ENCODE measurements around the gene GEMIN4.
"Not testable (repeated sequence)": the region's sequence is repeated elsewhere in the genome, so short reads cannot be mapped to it uniquely, and the experiment has no call there.

Gene GEMIN4

GRCh38 chr17:778096-778495 is 26.0 kb upstream of the GEMIN4 start:
- DNase-seq (ENCODE audit: low read depth, low spot score), result no peak

- no peak for DNase-seq (ENCODE audit: low read depth, low spot score)
Measured at GRCh38 chr17:774313-774584, 22.2 kb upstream of the GEMIN4 start.

- DNase-seq (ENCODE audit: low read depth, low spot score), result no peak
Measured at GRCh38 chr17:773467-774312, 21.6 kb upstream of the GEMIN4 start.

DNA sequence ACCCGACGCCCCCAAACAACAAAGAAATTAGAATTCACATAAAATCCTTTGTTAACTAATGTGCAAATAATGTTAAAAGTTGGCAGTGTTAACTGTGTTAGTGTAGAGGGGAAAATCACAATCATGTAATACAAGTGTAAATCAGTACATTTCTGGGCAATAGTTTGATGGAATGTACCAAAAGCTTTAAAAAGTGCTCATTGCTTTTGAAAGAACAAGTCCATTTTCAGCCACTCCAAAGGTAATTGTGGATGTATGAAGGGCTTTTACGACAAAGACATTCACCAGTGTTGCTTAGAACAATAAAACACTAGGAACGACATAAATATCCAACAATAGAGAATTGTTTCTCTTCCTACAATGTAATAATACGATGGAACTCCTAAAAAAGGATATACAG is 21.0 kb upstream of the GEMIN4 start:
- no peak for DNase-seq (ENCODE audit: low read depth, low spot score)

DNA sequence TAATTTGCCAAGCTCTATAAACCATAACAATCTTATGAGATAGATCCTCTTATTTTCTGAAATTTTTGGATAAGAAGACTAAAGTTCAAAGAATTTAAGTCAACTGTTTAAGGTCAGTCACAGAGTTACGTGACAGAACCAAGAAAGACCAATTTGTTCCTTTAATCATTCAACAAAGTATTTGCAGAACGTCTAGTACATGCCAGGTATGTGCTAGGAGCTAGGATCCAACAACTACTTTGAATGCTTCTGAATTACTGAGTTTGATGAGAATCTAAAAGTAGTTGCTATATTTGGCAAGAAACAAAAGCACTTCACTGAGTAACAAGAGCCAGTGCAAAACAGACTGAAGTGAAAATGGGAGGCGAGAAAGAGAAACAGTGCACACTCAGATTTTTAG is 15.0 kb upstream of the GEMIN4 start:
- DNase-seq (ENCODE audit: low read depth, low spot score), result no peak

DNA sequence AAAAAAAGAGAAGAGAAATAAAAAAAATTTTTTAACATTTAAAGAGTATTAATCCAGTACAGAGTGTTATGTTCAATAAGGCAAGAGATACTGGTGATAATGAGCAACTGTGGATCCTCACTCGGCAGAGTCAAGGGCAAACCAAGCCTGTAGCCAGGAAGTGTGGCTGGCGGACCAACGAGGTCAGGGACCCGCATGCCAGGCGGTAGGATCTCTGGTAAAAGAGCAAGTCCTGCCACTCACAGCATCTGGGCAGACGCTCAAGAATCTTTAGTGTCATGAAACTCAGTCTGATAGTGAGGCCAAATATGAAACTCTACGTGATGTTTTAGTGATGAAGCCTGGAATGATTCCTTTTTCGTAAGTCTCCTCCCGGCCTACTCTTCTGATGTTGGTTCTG is 8.3 kb upstream of the GEMIN4 start:
- DNase-seq (ENCODE audit: low read depth, low spot score), result no peak

DNA sequence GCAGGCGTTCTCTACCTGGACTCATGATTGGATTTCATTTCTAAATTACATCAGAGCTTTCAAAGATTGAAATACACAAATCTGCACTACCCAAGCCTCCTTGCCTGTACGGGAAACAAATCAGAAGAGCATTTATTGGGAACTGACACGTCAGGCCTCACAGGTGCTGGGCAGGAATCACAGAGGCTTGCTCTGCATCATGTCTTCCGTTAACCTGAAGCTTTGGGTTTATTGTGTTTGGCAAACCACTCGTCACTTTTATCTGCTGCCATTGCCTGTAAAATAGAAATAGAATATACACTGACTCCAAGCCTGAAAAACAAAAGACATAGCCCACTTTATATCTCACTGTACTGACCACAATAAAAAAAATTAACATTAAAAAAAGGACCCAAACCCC is 7.9 kb upstream of the GEMIN4 start:
- DNase-seq (ENCODE audit: low read depth, low spot score), result no peak

GRCh38 chr17:756010-756567 is 4.0 kb upstream of the GEMIN4 start:
- not testable (repeated sequence) for DNase-seq (ENCODE audit: low read depth, low spot score)

GRCh38 chr17:755319-755961 is 3.4 kb upstream of the GEMIN4 start:
- not testable (repeated sequence) for DNase-seq (ENCODE audit: low read depth, low spot score)

- no peak for DNase-seq (ENCODE audit: low read depth, low spot score)
Measured at GRCh38 chr17:753418-753817, 1.4 kb upstream of the GEMIN4 start.

GRCh38 chr17:752620-753219 is 656 bp upstream of the GEMIN4 start:
- no peak for DNase-seq (ENCODE audit: low read depth, low spot score)

DNA sequence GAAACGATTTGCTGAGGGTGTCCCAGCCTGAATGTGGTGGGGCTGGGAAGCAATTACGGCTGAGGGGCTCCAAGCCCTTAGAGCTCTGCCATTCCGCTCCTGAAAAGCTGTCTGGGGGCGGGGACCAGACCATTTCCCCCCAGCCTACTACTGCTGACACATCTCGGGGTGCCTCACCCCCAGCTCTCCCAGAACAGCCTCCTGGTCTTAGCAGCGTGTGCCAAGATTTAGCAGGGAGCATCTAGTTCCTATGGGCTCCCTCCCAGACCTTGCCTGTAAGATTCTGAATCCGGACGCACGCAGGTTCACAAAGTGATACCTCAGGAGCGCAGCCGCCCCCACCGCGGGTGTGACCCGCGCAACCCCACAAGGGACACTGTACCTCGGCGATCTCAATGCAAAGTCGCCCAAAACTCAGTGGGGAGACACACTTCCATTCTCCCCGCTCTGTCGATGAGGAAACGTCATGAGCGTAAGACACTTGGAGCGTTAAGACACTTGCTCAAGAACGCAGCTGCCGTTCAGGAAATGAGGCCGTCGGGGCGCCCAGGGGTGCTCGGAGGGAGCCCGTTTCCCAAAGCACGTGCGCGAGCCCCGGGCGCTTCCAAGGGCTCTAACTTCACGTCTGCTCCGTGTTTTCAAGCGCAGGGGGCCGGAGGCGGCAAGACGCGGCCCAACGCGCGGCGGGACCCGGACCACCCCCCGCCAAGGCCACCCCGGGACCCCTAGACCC is 629 bp downstream of the GEMIN4 start:
- DNase-seq (ENCODE audit: low read depth, low spot score), result peak; percentile 10

DNA sequence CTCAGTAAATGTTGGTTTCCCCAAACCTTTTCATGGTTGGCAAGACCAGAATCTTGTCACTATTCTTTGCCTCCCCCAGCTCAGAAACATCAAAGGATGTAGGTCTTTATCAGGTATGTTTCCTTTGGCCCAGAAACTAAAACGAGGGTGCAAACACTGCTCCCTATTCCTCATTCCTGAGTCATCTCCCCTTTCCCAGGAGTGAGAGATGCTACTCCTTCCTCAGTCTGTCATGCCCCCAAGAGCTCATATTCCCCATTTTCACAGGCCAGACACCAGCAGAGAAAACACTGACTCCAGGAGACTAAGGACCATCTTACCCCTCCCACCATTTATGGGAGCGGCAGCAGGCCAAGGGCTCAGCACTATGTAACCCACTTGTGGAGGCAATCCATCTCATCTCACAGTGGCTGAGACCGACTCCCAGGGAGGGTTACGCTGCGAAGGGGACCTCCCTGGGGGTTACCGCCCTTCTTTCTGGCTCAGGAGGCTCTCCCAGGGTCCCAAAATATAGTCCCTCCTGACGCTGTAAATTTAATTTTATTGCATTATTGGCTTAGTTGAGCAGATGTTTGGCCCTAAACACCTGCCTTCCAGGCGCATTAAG is 1.5 kb downstream of the GEMIN4 start:
- DNase-seq (ENCODE audit: low read depth, low spot score), result no peak

- not testable (repeated sequence) for DNase-seq (ENCODE audit: low read depth, low spot score)
Measured at GRCh38 chr17:749359-749758, 2.7 kb downstream of the GEMIN4 start.

GRCh38 chr17:748604-749003 is 3.5 kb downstream of the GEMIN4 start:
- DNase-seq (ENCODE audit: low read depth, low spot score), result not testable (repeated sequence)

GRCh38 chr17:746783-747629 is 5.1 kb downstream of the GEMIN4 start:
- no peak for DNase-seq (ENCODE audit: low read depth, low spot score)

DNA sequence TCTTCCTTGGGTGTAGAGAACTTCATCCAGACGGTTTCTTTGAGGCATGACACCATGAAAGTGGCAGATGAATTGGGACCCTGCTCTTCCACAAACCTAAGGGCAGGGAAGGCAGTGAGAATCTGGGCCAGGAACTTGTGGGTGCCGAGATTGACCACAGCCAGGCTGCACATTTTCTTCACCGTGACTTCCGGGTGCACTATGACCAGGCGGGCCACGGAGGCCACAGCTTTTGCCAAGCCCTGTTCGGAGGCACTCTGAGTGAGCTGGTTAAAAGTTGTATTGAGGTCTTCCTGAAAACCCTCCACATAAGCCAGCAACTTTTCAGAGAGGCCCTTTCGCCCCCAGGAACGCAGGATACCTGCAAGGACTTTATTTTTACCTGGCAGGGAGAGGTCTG is 5.9 kb downstream of the GEMIN4 start:
- DNase-seq (ENCODE audit: low read depth, low spot score), result no peak

DNA sequence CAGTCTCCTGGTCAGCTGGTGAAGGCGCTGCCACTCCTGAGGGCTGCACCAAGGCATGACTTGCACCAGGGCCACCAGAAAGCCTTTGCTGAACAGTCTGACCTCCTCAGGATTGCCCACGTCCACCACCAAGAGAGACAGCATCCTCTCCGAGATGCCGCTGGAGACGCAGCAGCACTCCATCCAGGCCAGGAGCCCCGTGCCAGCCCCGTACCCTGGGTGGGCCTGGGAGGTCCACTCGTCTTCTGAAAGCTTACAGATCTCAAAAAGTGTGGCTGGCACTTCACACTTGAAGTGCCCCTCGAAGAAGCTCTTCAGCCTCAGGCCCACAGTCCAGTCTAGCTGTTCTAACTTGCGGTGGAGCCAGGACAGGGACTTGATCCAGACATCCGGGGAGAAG is 6.7 kb downstream of the GEMIN4 start:
- DNase-seq (ENCODE audit: low read depth, low spot score), result no peak

DNA sequence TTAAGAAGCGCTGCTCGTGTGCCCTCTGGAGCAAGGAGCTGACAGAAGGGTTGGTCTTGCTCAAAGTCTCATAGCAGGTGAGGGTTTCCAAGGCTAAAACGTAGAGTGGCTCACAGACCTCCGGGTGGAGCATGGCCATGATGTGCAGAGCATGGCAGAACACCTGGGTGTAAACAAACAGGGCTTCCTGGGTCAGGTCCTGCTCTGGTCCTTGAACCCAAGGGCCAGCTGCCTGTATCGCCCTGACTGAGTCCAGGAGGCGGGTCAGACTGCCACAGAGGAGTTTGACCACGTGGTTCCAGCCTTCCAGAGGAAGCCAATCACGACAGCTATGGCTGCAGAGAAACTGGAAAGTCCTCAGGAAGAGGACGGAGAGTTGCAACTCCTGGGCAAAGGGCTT is 7.1 kb downstream of the GEMIN4 start:
- DNase-seq (ENCODE audit: low read depth, low spot score), result no peak

DNA sequence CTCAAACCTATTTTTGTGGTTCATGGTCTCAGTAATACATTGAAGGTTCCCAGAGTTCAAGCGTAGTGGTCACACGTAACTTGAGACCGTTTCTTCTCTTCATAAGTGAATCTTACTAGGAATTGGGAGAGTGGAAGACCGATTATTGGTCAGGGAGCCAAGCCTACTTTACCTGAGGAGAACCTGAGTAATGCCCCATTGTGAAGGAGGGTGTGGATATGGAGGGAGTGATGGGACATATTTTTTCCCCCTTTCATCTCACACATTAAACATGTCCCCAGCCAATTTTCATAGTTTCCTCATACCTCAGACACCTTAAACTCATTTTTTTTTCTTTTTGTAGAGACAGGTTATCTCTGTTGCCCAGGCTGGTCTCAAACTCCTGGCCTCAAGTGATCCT is 8.9 kb downstream of the GEMIN4 start:
- no peak for DNase-seq (ENCODE audit: low read depth, low spot score)

Data from activated CD4-positive, CD25-positive, alpha-beta regulatory T cell treated with anti-CD3 and anti-CD28 coated beads, Interleukin-2, amount 50 U/mL, for 16 hours (primary cell).